Measurements from ENCODE around the gene WDCP. TPM values are rescaled to one million over a fixed set of nuclear protein-coding genes. Genes with fewer than 3 reads are reported as not detected.

Gene WDCP
- total RNA-seq, 2 donors from 2014 or later: 2.6 to 3.9 TPM

DNA sequence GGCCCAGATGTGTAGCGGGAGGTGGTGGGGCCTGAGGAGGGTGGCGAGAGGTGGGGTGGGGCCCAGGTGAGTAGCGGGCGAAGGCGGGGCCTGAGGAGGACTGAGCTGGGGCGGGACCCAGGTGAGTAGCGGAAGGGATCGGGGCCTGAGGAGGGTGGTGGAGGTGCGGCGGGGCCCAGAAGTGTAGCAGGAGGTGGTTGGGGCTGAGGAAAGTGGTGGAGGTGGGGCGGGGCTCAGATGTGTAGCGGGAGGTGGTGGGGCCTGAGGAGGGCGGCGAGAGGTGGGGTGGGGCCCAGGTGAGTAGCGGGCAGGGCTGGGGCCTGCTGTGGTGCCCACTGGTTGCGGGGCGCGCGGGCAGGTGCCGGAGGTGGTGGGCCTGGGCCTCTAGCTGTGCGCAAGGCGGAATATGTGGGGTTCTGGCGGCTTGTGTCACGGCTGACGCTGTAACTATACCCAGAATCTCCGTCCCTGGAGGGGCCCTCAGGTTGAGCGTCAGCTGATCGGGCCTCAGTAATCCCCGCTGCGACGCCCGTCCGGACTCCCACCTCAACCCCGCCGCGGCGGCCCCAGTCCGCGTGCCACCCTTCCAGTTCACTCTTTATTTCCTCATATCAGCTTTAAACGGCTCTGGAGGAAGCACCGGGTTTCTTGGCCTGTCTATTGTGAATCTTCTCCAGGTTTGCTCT is 29.8 kb upstream of the WDCP start:
- Histone ChIP-seq H3K27me3 (no peaks in the 10 kb centered on the region), H3K4me3 (peak overlapping the region; percentile 44 to 86), H3K9me3 (no peaks in the 10 kb centered on the region), H3K27ac (peak overlapping the region; percentile 89 to 94 (median 92)), H3K4me1 (peaks cover 26% of the 10 kb centered on the region), H3K36me3 (replicated peaks in 1 of 2; ENCODE audit: insufficient read depth in 1 of 2, low read depth in 2 of 2) (peaks cover 0 to 6% of the 10 kb centered on the region in 2 donors)
- TF ChIP-seq, protein P1, sequence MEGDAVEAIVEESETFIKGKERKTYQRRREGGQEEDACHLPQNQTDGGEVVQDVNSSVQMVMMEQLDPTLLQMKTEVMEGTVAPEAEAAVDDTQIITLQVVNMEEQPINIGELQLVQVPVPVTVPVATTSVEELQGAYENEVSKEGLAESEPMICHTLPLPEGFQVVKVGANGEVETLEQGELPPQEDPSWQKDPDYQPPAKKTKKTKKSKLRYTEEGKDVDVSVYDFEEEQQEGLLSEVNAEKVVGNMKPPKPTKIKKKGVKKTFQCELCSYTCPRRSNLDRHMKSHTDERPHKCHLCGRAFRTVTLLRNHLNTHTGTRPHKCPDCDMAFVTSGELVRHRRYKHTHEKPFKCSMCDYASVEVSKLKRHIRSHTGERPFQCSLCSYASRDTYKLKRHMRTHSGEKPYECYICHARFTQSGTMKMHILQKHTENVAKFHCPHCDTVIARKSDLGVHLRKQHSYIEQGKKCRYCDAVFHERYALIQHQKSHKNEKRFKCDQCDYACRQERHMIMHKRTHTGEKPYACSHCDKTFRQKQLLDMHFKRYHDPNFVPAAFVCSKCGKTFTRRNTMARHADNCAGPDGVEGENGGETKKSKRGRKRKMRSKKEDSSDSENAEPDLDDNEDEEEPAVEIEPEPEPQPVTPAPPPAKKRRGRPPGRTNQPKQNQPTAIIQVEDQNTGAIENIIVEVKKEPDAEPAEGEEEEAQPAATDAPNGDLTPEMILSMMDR (IDR thresholded peaks at IDR 0.05): no peak
- peak; percentile 54 to 93 (median 86) for TF ChIP-seq POLR2A (IDR thresholded peaks at IDR 0.05)
- intact Hi-C loops (cut with DNase I): no loop called here
- ATAC-seq (no peak), DNase-seq (no peak)
- WGBS, 2 donors: 0 to 1% methylated on average over 27 to 41 of the region's 41 CpGs

DNA sequence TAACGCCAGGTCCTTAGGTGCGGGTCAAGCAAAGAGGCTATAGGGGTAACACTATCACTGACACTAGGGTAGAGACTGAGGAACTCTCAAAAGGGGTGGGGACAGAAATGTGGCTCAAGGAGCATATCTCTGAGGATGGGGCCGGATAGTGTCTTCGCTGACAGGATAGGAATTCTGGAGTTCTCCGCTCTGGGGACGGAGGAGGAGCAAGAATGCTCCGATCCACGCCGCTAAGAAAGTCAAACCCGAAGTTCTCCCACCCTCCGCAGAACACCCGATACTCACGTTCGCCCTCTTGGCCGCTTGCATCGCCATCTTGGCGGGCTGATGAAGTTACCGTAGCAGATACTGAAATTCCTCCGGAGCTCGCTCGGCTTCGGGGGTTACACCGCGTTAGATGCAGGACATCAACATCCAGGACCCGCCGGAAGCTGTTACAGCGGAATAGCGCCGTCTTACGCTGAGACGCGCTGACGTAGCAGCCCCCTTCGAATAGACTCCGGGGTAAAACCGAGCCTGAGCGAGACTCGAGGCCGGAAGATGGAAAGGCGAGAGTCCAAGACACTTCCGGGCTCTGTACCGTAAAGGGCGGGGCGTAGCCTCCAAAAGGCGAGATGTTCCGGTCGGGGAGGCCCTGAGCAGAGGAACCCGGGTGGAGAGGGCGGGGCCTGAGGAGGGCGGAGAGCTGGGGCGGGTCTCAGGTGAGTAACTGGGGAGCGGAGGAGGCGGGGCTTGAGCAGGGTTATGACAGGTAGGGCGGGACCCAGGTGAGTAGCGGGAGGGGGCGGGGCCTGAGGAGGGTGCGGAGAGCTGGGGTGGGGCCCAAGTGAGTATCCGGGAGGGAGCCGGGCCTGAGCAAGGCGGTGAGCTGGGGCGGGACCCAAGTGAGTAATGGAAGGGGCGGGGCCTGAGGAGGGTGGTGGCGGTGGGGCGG is 29.0 kb upstream of the WDCP start, which contains the start of gene SF3B6:
Gene SF3B6, minus strand, starts transcription at position 412 of the 934 bp plus-strand sequence. Its CDS starts 97 bp downstream, at position 315.
- WGBS, 2 donors: 0 to 1% methylated on average over 41 to 62 of the region's 64 CpGs
- Histone ChIP-seq H3K27ac (peak within 1 kb of the TSS; percentile 89 to 94 (median 92)), H3K9me3 (no peaks in the 10 kb centered on the region), H3K4me1 (peaks cover 26% of the 10 kb centered on the region), H3K4me3 (peak within 1 kb of the TSS; percentile 47 to 86), H3K36me3 (replicated peaks in 1 of 2; ENCODE audit: insufficient read depth in 1 of 2, low read depth in 2 of 2) (peaks cover 0 to 6% of the 10 kb centered on the region in 2 donors), H3K27me3 (no peaks in the 10 kb centered on the region)
- peak; percentile 91 for ATAC-seq
- TF ChIP-seq, protein P1 (IDR thresholded peaks at IDR 0.05): peak in 1 of 7 experiments; percentile 7
- TF ChIP-seq POLR2A (IDR thresholded peaks at IDR 0.05): peak in 2 of 3 donors; percentile 51 to 65
- peak; percentile 100 for DNase-seq
- intact Hi-C loops (cut with DNase I): no loop called here

DNA sequence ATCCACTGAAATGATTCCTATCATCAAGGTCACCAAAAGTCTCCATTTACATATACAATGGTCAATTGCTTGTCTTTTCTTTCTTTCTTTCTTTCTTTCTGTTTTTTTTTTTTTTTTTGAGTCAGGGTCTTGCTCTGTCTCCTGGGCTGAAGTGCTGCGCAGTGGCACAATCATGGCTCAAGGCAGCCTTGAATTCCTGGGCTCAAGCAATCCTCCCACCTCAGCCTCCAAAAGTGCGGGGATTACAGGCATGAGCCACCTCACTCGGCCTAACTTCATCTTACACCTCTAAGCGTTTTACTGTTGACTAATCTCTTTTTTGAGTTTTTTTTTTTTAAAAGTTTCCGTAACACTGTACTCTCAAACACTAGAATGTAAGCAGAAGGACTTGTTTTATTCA is 28.1 kb upstream of the WDCP start:
- no peaks in the 10 kb centered on the region for H3K27me3 ChIP-seq
- DNase-seq: no peak
- WGBS, 2 donors: 41 to 49% methylated on average over 5 of the region's 5 CpGs
- peaks cover 26% of the 10 kb centered on the region for H3K4me1 ChIP-seq
- peak overlapping the region in 3 of 4 donors; percentile 89 to 94 (median 89) for H3K27ac ChIP-seq
- TF ChIP-seq, protein P1 (IDR thresholded peaks at IDR 0.05): no peak
- TF ChIP-seq POLR2A (IDR thresholded peaks at IDR 0.05): no peak
- H3K9me3 ChIP-seq: no peaks in the 10 kb centered on the region
- peak overlapping the region; percentile 47 to 67 for H3K4me3 ChIP-seq
- no peak for ATAC-seq
- H3K36me3 ChIP-seq (replicated peaks in 1 of 2; ENCODE audit: insufficient read depth in 1 of 2, low read depth in 2 of 2): peaks cover 0 to 6% of the 10 kb centered on the region in 2 donors
- intact Hi-C loops (cut with DNase I): no loop called here

DNA sequence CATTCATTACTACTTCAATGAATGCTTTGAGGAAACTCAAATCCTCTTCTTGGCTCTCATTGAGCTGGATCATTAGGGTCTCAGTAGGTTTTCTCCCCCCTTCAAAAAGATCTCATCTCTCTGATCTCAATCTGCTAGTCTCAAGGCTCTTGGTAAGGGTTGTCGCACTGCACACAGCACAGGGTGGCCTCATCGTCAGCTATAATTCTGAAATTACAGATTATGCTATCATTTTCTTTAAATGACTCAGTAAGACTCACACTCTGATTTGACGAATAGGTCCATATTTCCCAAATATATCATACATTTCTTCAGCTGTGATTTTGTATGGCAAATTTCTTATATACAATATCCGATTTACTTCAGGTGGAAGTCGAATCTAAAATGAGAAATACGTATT is 26.6 kb upstream of the WDCP start:
- no peaks in the 10 kb centered on the region for H3K27me3 ChIP-seq
- 83 to 86% methylated on average over 6 of the region's 6 CpGs for WGBS, 2 donors
- DNase-seq (no peak), ATAC-seq (no peak)
- no peak for TF ChIP-seq POLR2A (IDR thresholded peaks at IDR 0.05)
- H3K9me3 ChIP-seq: no peaks in the 10 kb centered on the region
- no peak overlapping the region for H3K27ac ChIP-seq
- intact Hi-C loops (cut with DNase I): no loop called here
- H3K4me1 ChIP-seq: peaks cover 26% of the 10 kb centered on the region
- no peak overlapping the region for H3K4me3 ChIP-seq
- peaks cover 0 to 6% of the 10 kb centered on the region in 2 donors for H3K36me3 ChIP-seq (replicated peaks in 1 of 2; ENCODE audit: insufficient read depth in 1 of 2, low read depth in 2 of 2)

DNA sequence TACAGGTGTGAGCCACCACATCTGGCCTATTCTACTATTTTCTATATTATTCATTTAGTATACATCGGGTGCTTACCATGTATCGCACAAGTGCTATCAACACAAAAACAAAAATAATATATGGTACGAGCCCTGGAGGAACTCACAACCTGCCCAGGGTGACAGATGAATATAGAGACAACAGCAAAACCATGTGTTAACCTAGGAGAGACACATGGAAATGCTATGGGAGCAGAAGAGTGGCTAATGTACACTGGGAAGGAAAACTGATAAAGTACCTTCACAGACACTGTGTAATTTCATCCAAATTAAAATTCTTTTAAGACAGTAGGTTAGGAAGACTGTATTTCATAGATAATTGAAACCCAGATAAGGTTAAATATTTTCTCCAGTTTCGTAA is 25.1 kb upstream of the WDCP start:
- Histone ChIP-seq H3K4me3 (no peak overlapping the region), H3K27me3 (no peaks in the 10 kb centered on the region), H3K9me3 (no peaks in the 10 kb centered on the region), H3K36me3 (replicated peaks in 1 of 2; ENCODE audit: insufficient read depth in 1 of 2, low read depth in 2 of 2) (peaks cover 0 to 13% of the 10 kb centered on the region in 2 donors), H3K4me1 (peaks cover 17% of the 10 kb centered on the region), H3K27ac (no peak overlapping the region)
- TF ChIP-seq, protein P1 (IDR thresholded peaks at IDR 0.05): no peak
- no peak for TF ChIP-seq POLR2A (IDR thresholded peaks at IDR 0.05)
- DNase-seq: no peak
- ATAC-seq: no peak
- intact Hi-C loops (cut with DNase I): no loop called here
- WGBS, 2 donors: 92 to 93% methylated on average over 4 of the region's 4 CpGs

Measured in body of pancreas (tissue), 4 donors.